RPMI8226 (cell line): ENCODE measurements around the gene MNAT1.
"Not testable (repeated sequence)": the region's sequence is repeated elsewhere in the genome, so short reads cannot be mapped to it uniquely, and the experiment has no call there.

Experiments used
- DNase-seq: peaks from one replicate; pipeline ENCODE4 v3.0.0-alpha.2; 2015

MNAT1 gene

GRCh38 chr14:60734465-60735242, at the start of gene MNAT1:
Gene MNAT1 (plus strand): TSS chr14:60734761. CDS start chr14:60734863, 102 bp downstream.
- peak; percentile 75 for DNase-seq

- DNase-seq: no peak
Measured at GRCh38 chr14:60686865-60687264, 47.7 kb upstream of the MNAT1 start.

GRCh38 chr14:60691383-60692113, 43.0 kb upstream of the MNAT1 start:
- no peak for DNase-seq

GRCh38 chr14:60695327-60695726, 39.2 kb upstream of the MNAT1 start:
- DNase-seq: no peak

GRCh38 chr14:60700598-60700997, 34.0 kb upstream of the MNAT1 start:
- DNase-seq: no peak

GRCh38 chr14:60705100-60705499, 29.5 kb upstream of the MNAT1 start:
- no peak for DNase-seq

GRCh38 chr14:60707858-60708257, 26.7 kb upstream of the MNAT1 start:
- no peak for DNase-seq

GRCh38 chr14:60710494-60710893, 24.1 kb upstream of the MNAT1 start:
- DNase-seq: no peak

- DNase-seq: no peak
Measured at GRCh38 chr14:60713513-60713912, 21.0 kb upstream of the MNAT1 start.

- no peak for DNase-seq
Measured at GRCh38 chr14:60720391-60720790, 14.2 kb upstream of the MNAT1 start.

- DNase-seq: no peak
Measured at GRCh38 chr14:60720962-60721325, 13.6 kb upstream of the MNAT1 start.

GRCh38 chr14:60721326-60722106, 13.0 kb upstream of the MNAT1 start:
- no peak for DNase-seq

GRCh38 chr14:60722107-60722356, 12.5 kb upstream of the MNAT1 start:
- no peak for DNase-seq

- no peak for DNase-seq
Measured at GRCh38 chr14:60722357-60723115, 12.0 kb upstream of the MNAT1 start.

- peak; percentile 36 for DNase-seq
Measured at GRCh38 chr14:60723116-60723906, 11.2 kb upstream of the MNAT1 start.

- no peak for DNase-seq
Measured at GRCh38 chr14:60723907-60724618, 10.5 kb upstream of the MNAT1 start, which contains the start of gene SIX4. Gene SIX4 (minus strand): TSS chr14:60724351. CDS start chr14:60724074, 277 bp downstream.

GRCh38 chr14:60731291-60731690, 3.3 kb upstream of the MNAT1 start:
- not testable (repeated sequence) for DNase-seq

GRCh38 chr14:60732840-60733483, 1.6 kb upstream of the MNAT1 start:
- DNase-seq: no peak

- no peak for DNase-seq
Measured at GRCh38 chr14:60735416-60735815, 855 bp downstream of the MNAT1 start.

- DNase-seq: no peak
Measured at GRCh38 chr14:60736494-60736893, 1.9 kb downstream of the MNAT1 start.
